ENCODE data around the gene NACA2.
A peak's percentile ranks its signal among the peaks of the same experiment; 100 is the strongest.

The NACA2 gene

GRCh38 chr17:61617330-61617729, 26.3 kb upstream of the NACA2 start:
- H3K4me3 Mint-ChIP-seq: no peak overlapping the region
- H3K27me3 Mint-ChIP-seq: peaks cover 3% of the 10 kb centered on the region
- no peaks in the 10 kb centered on the region for H3K4me1 Mint-ChIP-seq
- H3K27ac Mint-ChIP-seq: no peak overlapping the region
- H3K36me3 Mint-ChIP-seq: no peaks in the 10 kb centered on the region
- peaks cover 4% of the 10 kb centered on the region for H3K9me3 Mint-ChIP-seq

- H3K27ac Mint-ChIP-seq: peak overlapping the region; percentile 1
- H3K4me1 Mint-ChIP-seq: no peaks in the 10 kb centered on the region
- H3K36me3 Mint-ChIP-seq: no peaks in the 10 kb centered on the region
- peaks cover 3% of the 10 kb centered on the region for H3K27me3 Mint-ChIP-seq
- H3K9me3 Mint-ChIP-seq: peaks cover 4% of the 10 kb centered on the region
- H3K4me3 Mint-ChIP-seq: no peak overlapping the region
Observed at GRCh38 chr17:61616783-61617182, 25.8 kb upstream of the NACA2 start.

GRCh38 chr17:61614219-61614618, 23.2 kb upstream of the NACA2 start:
- Mint-ChIP-seq H3K9me3 (peaks cover under 1% of the 10 kb centered on the region), H3K4me1 (no peaks in the 10 kb centered on the region), H3K27ac (no peak overlapping the region), H3K4me3 (no peak overlapping the region), H3K27me3 (peaks cover 3% of the 10 kb centered on the region), H3K36me3 (no peaks in the 10 kb centered on the region)

GRCh38 chr17:61611323-61611722, 20.3 kb upstream of the NACA2 start:
- Mint-ChIP-seq H3K4me3 (no peak overlapping the region), H3K4me1 (no peaks in the 10 kb centered on the region), H3K9me3 (no peaks in the 10 kb centered on the region), H3K27ac (no peak overlapping the region), H3K36me3 (no peaks in the 10 kb centered on the region), H3K27me3 (peaks cover 3% of the 10 kb centered on the region)

- Mint-ChIP-seq H3K27me3 (peaks cover 9% of the 10 kb centered on the region), H3K4me3 (no peak overlapping the region), H3K27ac (no peak overlapping the region), H3K9me3 (no peaks in the 10 kb centered on the region), H3K4me1 (no peaks in the 10 kb centered on the region), H3K36me3 (no peaks in the 10 kb centered on the region)
Observed at GRCh38 chr17:61605692-61606091, 14.7 kb upstream of the NACA2 start.

GRCh38 chr17:61601297-61601696, 10.3 kb upstream of the NACA2 start:
- H3K27me3 Mint-ChIP-seq: peaks cover 13% of the 10 kb centered on the region
- H3K9me3 Mint-ChIP-seq: no peaks in the 10 kb centered on the region
- H3K27ac Mint-ChIP-seq: no peak overlapping the region
- H3K4me3 Mint-ChIP-seq: no peak overlapping the region
- no peaks in the 10 kb centered on the region for H3K36me3 Mint-ChIP-seq
- no peaks in the 10 kb centered on the region for H3K4me1 Mint-ChIP-seq

GRCh38 chr17:61600621-61601020, 9.6 kb upstream of the NACA2 start:
- H3K27ac Mint-ChIP-seq: no peak overlapping the region

GRCh38 chr17:61599608-61600007, 8.6 kb upstream of the NACA2 start:
- H3K36me3 Mint-ChIP-seq: no peaks in the 10 kb centered on the region
- no peaks in the 10 kb centered on the region for H3K9me3 Mint-ChIP-seq
- no peak overlapping the region for H3K27ac Mint-ChIP-seq
- peaks cover 20% of the 10 kb centered on the region for H3K27me3 Mint-ChIP-seq
- H3K4me3 Mint-ChIP-seq: no peak overlapping the region
- no peaks in the 10 kb centered on the region for H3K4me1 Mint-ChIP-seq

More at GRCh38 chr17:61600621-61601020, 9.6 kb upstream of the NACA2 start:
- Mint-ChIP-seq H3K27me3 (peaks cover 16% of the 10 kb centered on the region), H3K4me1 (no peaks in the 10 kb centered on the region), H3K36me3 (no peaks in the 10 kb centered on the region), H3K9me3 (no peaks in the 10 kb centered on the region), H3K4me3 (no peak overlapping the region)

GRCh38 chr17:61598014-61598413, 7.0 kb upstream of the NACA2 start:
- Mint-ChIP-seq H3K27me3 (peaks cover 16% of the 10 kb centered on the region), H3K9me3 (no peaks in the 10 kb centered on the region), H3K36me3 (no peaks in the 10 kb centered on the region), H3K4me1 (no peaks in the 10 kb centered on the region), H3K4me3 (no peak overlapping the region), H3K27ac (no peak overlapping the region)

GRCh38 chr17:61597607-61598006, 6.6 kb upstream of the NACA2 start:
- no peak overlapping the region for H3K27ac Mint-ChIP-seq
- no peaks in the 10 kb centered on the region for H3K4me1 Mint-ChIP-seq
- H3K9me3 Mint-ChIP-seq: no peaks in the 10 kb centered on the region
- H3K4me3 Mint-ChIP-seq: no peak overlapping the region
- peaks cover 13% of the 10 kb centered on the region for H3K27me3 Mint-ChIP-seq
- H3K36me3 Mint-ChIP-seq: no peaks in the 10 kb centered on the region

- peaks cover 11% of the 10 kb centered on the region for H3K27me3 Mint-ChIP-seq
- H3K9me3 Mint-ChIP-seq: no peaks in the 10 kb centered on the region
Observed at GRCh38 chr17:61595418-61596186, 4.6 kb upstream of the NACA2 start.

GRCh38 chr17:61594294-61594825, 3.3 kb upstream of the NACA2 start:
- H3K27me3 Mint-ChIP-seq: peaks cover 11% of the 10 kb centered on the region

More at GRCh38 chr17:61595418-61596186, 4.6 kb upstream of the NACA2 start:
- H3K4me1 Mint-ChIP-seq: no peaks in the 10 kb centered on the region
- no peak overlapping the region for H3K4me3 Mint-ChIP-seq
- no peak overlapping the region for H3K27ac Mint-ChIP-seq
- no peaks in the 10 kb centered on the region for H3K36me3 Mint-ChIP-seq

GRCh38 chr17:61593426-61593825, 2.4 kb upstream of the NACA2 start:
- H3K36me3 Mint-ChIP-seq: no peaks in the 10 kb centered on the region
- H3K27me3 Mint-ChIP-seq: peaks cover 11% of the 10 kb centered on the region
- H3K4me1 Mint-ChIP-seq: no peaks in the 10 kb centered on the region
- H3K4me3 Mint-ChIP-seq: no peak overlapping the region
- no peak overlapping the region for H3K27ac Mint-ChIP-seq
- H3K9me3 Mint-ChIP-seq: no peaks in the 10 kb centered on the region

More at GRCh38 chr17:61594294-61594825, 3.3 kb upstream of the NACA2 start:
- Mint-ChIP-seq H3K9me3 (no peaks in the 10 kb centered on the region), H3K27ac (no peak overlapping the region), H3K4me1 (no peaks in the 10 kb centered on the region), H3K36me3 (no peaks in the 10 kb centered on the region), H3K4me3 (no peak overlapping the region)

GRCh38 chr17:61591930-61592329, 911 bp upstream of the NACA2 start:
- Mint-ChIP-seq H3K9me3 (no peaks in the 10 kb centered on the region), H3K36me3 (no peaks in the 10 kb centered on the region), H3K4me3 (no peak overlapping the region), H3K27me3 (peaks cover 11% of the 10 kb centered on the region), H3K4me1 (no peaks in the 10 kb centered on the region), H3K27ac (no peak overlapping the region)

GRCh38 chr17:61589990-61590389, 1.0 kb downstream of the NACA2 start:
- no peak overlapping the region for H3K27ac Mint-ChIP-seq
- peaks cover 3% of the 10 kb centered on the region for H3K27me3 Mint-ChIP-seq
- H3K36me3 Mint-ChIP-seq: no peaks in the 10 kb centered on the region
- H3K4me3 Mint-ChIP-seq: no peak overlapping the region
- no peaks in the 10 kb centered on the region for H3K4me1 Mint-ChIP-seq
- H3K9me3 Mint-ChIP-seq: no peaks in the 10 kb centered on the region

GRCh38 chr17:61587807-61588660, 3.0 kb downstream of the NACA2 start:
- no peak overlapping the region for H3K27ac Mint-ChIP-seq
- no peaks in the 10 kb centered on the region for H3K4me1 Mint-ChIP-seq
- no peaks in the 10 kb centered on the region for H3K36me3 Mint-ChIP-seq
- H3K4me3 Mint-ChIP-seq: no peak overlapping the region
- peaks cover 2% of the 10 kb centered on the region for H3K27me3 Mint-ChIP-seq
- no peaks in the 10 kb centered on the region for H3K9me3 Mint-ChIP-seq
